Epithelial cell of proximal tubule (primary cell): ENCODE data around the gene ALG14. TPM values are rescaled to one million over a fixed set of nuclear protein-coding genes. Genes with fewer than 3 reads are reported as not detected.
"Not testable (repeated sequence)": the region's sequence is repeated elsewhere in the genome, so short reads cannot be mapped to it uniquely, and the experiment has no call there.

Experiments
- DNase-seq: peaks from one replicate; pipeline ENCODE4 v3.0.0-alpha.2; 2011; ENCODE audit warnings: low read depth
- H3K4me3 ChIP-seq: 2 replicates; pipeline ENCODE4 v1.5.1; 2011; ENCODE audit warnings: low read depth, mild to moderate bottlenecking, low read length
- total RNA-seq: library from RNA; depleted of rRNA; stranded (reverse); fragments of >200 nt; gene quantifications from 2 replicates; pipeline ENCODE4 v1.2.3, GENCODE V29; 2015
- TF ChIP-seq, protein P1 (sequence below): conservative IDR thresholded peaks from 2 replicates; pipeline ENCODE4 v1.5.1; 2012; ENCODE audit warnings: low read depth, mild to moderate bottlenecking, low read length

The ALG14 gene
- total RNA-seq, 1 donor from 2014 or later = 1.1 TPM

DNA sequence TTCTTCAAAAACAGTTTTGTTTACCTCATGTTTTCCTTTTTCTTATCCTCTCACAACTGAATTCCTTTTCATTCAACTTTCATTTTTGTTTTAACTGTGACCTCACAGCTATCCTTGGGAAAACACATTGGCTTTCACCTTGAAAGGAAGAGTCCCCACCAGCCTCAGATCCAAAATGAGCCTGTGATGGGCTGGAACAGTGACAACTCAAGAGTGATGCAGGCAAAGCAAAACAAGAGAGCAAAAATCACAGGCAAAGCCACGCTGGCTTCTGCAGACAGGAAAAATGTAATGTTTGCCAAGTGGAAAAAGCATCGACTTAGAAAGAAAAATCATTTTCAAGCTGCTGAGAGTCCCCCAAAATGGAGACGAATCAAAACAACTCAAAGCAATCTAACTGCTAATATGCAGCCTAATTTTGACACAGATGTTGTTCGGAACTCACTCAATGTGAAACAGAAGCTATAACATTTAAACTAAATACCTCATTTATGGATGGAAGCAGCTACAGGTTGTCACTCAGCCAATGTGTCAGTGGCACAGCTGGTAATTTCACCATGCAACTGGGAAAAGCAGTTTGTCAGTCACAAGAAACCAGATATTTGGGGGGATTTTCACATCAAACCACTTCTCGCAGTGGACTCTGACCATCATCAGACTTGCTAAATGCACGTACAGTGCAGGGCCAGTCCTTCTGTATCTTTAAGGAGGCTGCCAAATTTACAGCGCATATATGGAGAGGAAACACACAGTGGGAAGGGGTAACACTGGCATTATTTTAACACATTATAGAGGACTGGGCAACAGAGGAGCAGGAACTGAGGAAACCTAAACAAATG, 50.7 kb downstream of the ALG14 start:
- peak overlapping the region; percentile 10 for H3K4me3 ChIP-seq

DNA sequence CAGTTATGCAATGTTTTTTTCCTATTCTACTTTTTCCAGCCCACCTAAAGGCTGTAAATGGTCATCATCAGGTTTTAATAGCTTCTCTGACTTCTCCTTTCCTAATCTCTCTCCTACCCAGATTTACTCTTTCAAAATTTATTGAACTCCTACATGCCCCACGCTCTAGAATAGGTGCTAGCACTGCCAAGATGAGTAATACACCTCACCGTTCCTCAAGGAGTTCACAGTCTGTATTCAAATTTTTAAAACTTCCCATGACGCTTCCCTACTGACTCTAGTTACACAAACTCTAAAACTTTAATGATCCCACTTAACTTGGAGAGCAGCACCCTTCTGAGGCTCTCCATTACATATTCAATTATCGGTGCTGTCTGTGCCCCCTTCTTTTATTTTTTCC, 51.6 kb downstream of the ALG14 start:
- TF ChIP-seq, protein P1, sequence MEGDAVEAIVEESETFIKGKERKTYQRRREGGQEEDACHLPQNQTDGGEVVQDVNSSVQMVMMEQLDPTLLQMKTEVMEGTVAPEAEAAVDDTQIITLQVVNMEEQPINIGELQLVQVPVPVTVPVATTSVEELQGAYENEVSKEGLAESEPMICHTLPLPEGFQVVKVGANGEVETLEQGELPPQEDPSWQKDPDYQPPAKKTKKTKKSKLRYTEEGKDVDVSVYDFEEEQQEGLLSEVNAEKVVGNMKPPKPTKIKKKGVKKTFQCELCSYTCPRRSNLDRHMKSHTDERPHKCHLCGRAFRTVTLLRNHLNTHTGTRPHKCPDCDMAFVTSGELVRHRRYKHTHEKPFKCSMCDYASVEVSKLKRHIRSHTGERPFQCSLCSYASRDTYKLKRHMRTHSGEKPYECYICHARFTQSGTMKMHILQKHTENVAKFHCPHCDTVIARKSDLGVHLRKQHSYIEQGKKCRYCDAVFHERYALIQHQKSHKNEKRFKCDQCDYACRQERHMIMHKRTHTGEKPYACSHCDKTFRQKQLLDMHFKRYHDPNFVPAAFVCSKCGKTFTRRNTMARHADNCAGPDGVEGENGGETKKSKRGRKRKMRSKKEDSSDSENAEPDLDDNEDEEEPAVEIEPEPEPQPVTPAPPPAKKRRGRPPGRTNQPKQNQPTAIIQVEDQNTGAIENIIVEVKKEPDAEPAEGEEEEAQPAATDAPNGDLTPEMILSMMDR = no peak
- DNase-seq = no peak
- no peak overlapping the region for H3K4me3 ChIP-seq

More for the DNA sequence above, 50.7 kb downstream of the ALG14 start:
- TF ChIP-seq, protein P1 = no peak
- DNase-seq = no peak

DNA sequence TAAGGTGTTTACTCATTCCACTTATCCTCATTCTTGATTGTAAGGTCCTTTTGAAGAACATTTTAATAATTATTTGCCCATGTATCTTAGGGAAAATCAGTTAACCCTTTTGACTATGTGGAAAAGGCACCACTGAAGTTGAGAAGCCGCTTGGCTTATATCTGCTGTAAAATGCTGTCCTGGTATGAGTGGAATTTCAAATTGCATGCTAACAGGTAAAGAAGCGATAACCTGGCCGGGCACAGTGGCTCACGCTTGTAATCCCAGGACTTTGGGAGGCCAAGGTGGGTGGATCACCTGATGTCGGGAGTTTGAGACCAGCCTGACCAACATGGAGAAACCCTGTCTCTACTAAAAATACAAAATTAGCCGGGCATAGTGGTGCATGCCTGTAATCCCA, 53.3 kb downstream of the ALG14 start:
- not testable (repeated sequence) for DNase-seq, H3K4me3 ChIP-seq

DNA sequence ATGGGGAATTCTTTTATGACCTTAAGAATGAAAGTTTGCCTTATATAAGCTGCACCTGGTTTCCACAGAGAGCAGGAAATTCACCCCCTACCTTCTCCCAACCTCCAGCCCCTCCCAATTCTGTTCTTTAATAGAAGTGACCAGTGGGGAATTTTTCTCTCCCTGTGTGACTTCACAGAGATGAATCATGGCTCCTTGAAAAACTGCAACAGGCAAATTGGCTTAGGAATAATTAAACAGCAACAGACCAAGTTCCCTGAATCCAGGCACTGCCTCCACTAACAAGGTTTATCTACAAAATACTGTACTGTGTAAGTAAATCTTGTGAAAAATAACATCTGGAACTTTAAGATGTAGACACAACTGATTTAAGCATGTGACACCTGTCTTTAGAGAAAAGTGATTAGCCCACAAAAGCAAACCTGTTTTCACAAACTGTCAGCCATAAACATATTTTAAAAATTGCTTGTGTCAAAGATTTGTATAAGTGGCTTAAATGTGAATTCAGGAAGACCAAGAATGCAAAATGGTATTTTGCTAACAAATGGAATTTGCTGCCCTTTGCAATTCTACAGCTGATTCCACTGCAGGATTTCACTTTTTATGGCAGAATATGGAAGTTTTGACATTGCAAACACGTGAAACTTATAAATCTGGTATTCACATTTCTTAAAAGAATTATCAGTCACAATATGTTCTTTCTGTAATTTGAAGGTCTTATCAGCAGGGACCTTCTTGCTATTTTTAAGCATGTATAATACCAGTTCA, 54.0 kb downstream of the ALG14 start:
- no peak overlapping the region for H3K4me3 ChIP-seq
- TF ChIP-seq, protein P1 = no peak
- peak; percentile 69 for DNase-seq

DNA sequence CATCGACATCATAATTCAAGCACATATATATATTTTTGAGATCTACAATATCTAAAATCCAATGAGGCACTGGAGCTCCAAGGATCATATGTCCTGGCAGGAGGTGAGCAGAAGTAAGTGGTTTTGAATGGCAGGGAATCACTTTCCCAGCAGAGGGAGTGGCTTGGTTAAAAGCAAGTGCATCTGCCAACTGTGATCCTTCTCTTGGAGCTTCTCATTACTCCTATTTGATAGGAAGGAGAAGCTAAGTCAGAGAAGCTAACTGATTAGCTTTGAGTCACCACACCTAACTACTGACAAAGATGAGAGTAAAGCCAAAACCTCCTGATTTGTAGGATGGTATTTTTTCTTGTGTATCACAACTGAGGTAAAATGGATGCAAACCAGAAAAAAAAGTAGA, 55.0 kb downstream of the ALG14 start:
- TF ChIP-seq, protein P1 = no peak
- H3K4me3 ChIP-seq = no peak overlapping the region
- no peak for DNase-seq

DNA sequence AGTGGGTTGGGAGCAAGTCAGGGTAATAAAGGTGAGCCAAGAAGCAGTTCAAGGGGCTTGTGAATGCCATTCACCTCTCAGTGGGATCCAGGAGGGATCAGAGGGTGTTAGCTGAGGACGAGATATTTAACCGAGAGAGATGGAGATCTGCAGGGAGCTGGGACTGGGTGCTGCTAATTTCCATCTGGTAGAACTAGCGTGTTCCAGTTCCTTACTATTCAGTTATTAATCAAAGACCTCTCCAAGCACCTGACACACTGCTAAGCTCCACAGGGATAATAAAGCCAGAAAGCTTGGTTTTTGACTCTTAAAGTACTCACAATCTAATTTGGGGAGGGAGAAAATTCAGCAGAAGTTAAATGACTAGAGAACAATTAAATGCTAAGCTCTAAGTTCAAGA, 57.7 kb downstream of the ALG14 start:
- no peak overlapping the region for H3K4me3 ChIP-seq
- TF ChIP-seq, protein P1 = no peak
- DNase-seq = no peak

DNA sequence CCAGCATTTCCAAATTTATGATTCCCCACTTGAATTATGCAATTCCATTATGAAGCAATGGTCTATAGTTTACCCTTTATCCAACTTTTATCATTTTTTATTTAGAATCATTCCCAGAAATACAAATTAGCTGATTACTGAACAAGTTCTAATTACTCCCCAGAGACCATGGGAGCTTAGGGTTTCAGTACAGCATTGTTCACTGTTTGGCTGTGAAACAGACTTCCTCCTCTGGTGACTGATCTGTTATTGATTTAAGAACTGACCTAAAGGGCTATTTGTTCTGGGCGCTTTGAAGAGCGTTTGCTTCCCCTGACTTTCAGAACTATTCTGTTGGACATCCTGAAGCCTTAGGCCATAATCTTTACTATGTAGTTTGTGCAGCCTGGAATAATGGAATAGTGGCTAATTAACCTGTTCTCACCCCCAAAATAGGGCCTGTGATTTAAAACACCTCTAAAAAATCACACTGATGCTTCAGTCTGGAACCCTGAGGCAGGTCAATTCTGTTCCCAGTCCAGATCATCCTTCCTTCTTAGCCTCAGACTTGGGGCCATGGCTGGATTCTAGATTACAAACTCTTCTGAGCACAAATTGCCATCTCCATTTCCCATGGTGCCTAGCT, 58.7 kb downstream of the ALG14 start:
- TF ChIP-seq, protein P1 = no peak
- H3K4me3 ChIP-seq = no peak overlapping the region
- no peak for DNase-seq
